Activated CD8-positive, alpha-beta T cell treated with anti-CD3 and anti-CD28 coated beads for 36 hours (primary cell): ENCODE data around the gene UNKL. TPM values are rescaled to one million over a fixed set of nuclear protein-coding genes. Genes with fewer than 3 reads are reported as not detected.
"Not testable (repeated sequence)": the region's sequence is repeated elsewhere in the genome, so short reads cannot be mapped to it uniquely, and the experiment has no call there.

Source experiments
- ATAC-seq: fragments of 200-7000 bp; cut with Tn5 transposase; one replicate; pipeline ENCODE4 v1.10.0; 2021; ENCODE audit warnings: mild to moderate bottlenecking, moderate library complexity
- CTCF ChIA-PET: fragments of 350-600 bp; sonication (Branson Sonifier 250); formaldehyde crosslinking; loops from one replicate; lab custom pipeline; 2021; ENCODE audit warnings: antibody characterized with exemption; lab: Charles Lee
- POLR2A ChIA-PET: fragments of 350-600 bp; sonication (Branson Sonifier 250); formaldehyde crosslinking; loops from one replicate; lab custom pipeline; 2021; ENCODE audit warnings: antibody characterized with exemption; lab: Charles Lee
- DNase-seq: peaks from one replicate; pipeline ENCODE4 v3.0.0-alpha.2; 2020
- H3K27ac Mint-ChIP-seq: one replicate; pipeline ENCODE4 v1.8.0; 2021; ENCODE audit warnings: mild to moderate bottlenecking, mixed read lengths
- H3K27me3 Mint-ChIP-seq: one replicate; pipeline ENCODE4 v1.8.0; 2021; ENCODE audit warnings: mixed read lengths
- H3K36me3 Mint-ChIP-seq: one replicate; pipeline ENCODE4 v1.8.0; 2021; ENCODE audit warnings: low read depth, mixed read lengths
- H3K4me1 Mint-ChIP-seq: one replicate; pipeline ENCODE4 v1.8.0; 2021; ENCODE audit warnings: low read depth, mixed read lengths
- H3K4me3 Mint-ChIP-seq: one replicate; pipeline ENCODE4 v1.8.0; 2021; ENCODE audit warnings: mild to moderate bottlenecking, moderate library complexity, mixed read lengths
- H3K9me3 Mint-ChIP-seq: one replicate; pipeline ENCODE4 v1.8.0; 2021; ENCODE audit warnings: mixed read lengths
- CTCF ChIP-seq: fragments of 200-600 bp; IDR thresholded peaks from one replicate; pipeline ENCODE4 v1.8.0; 2022; ENCODE audit warnings: antibody characterized with exemption, mild to moderate bottlenecking
- intact Hi-C: fragments of 100-400 bp; cut with micrococcal nuclease; formaldehyde crosslinking; loops from one replicate; pipeline ENCODE4 v1.10.0; 2022
- total RNA-seq, 2 experiments: library from RNA; stranded (reverse); gene quantifications; one replicate each; pipeline ENCODE4 v1.2.3, GENCODE V29; 2021

The UNKL gene
- total RNA-seq, 2 experiments from 2014 or later: 32.4 to 38.1 TPM

- Mint-ChIP-seq H3K36me3 (no peaks in the 10 kb centered on the region), H3K9me3 (no peaks in the 10 kb centered on the region), H3K4me3 (no peak overlapping the region), H3K27me3 (no peaks in the 10 kb centered on the region), H3K27ac (no peak overlapping the region), H3K4me1 (no peaks in the 10 kb centered on the region)
- no peak for DNase-seq
- intact Hi-C loops: no loop called here
- no peak for ATAC-seq
- TF ChIP-seq CTCF: no peak
- CTCF ChIA-PET: interaction anchor here (1.1 kb wide), 1 partner anchor 129 kb away, joined by 3 read pairs; no protein-coding TSS in a partner anchor
- POLR2A ChIA-PET: interaction anchor here (1.3 kb wide), 1 partner anchor 15 kb away, joined by 3 read pairs; no protein-coding TSS in a partner anchor
These were observed 29.0 kb upstream of the UNKL start for GRCh38 chr16:1443403-1443973.

GRCh38 chr16:1442697-1443096, 28.2 kb upstream of the UNKL start:
- Mint-ChIP-seq H3K4me3 (no peak overlapping the region), H3K36me3 (no peaks in the 10 kb centered on the region), H3K4me1 (no peaks in the 10 kb centered on the region), H3K27me3 (no peaks in the 10 kb centered on the region), H3K9me3 (no peaks in the 10 kb centered on the region), H3K27ac (no peak overlapping the region)
- DNase-seq (no peak), ATAC-seq (no peak)
- no peak for TF ChIP-seq CTCF
- intact Hi-C loops: no loop called here
- ChIA-PET POLR2A (no interaction called here), CTCF (no interaction called here)

- H3K4me3 Mint-ChIP-seq: no peak overlapping the region
- CTCF ChIA-PET: interaction anchor here (1.0 kb wide), 1 partner anchor 78 kb away, joined by 4 read pairs; no protein-coding TSS in a partner anchor
- DNase-seq: no peak
- TF ChIP-seq CTCF: no peak
- H3K9me3 Mint-ChIP-seq: no peaks in the 10 kb centered on the region
- ATAC-seq: no peak
- H3K27ac Mint-ChIP-seq: no peak overlapping the region
- no peaks in the 10 kb centered on the region for H3K36me3 Mint-ChIP-seq
- no peaks in the 10 kb centered on the region for H3K4me1 Mint-ChIP-seq
- POLR2A ChIA-PET: no interaction called here
- intact Hi-C loops: no loop called here
- no peaks in the 10 kb centered on the region for H3K27me3 Mint-ChIP-seq
These were observed 26.9 kb upstream of the UNKL start for GRCh38 chr16:1441391-1441829.

GRCh38 chr16:1439699-1440074, 25.2 kb upstream of the UNKL start:
- H3K27me3 Mint-ChIP-seq, intact Hi-C loops, H3K4me1 Mint-ChIP-seq, H3K9me3 Mint-ChIP-seq, H3K27ac Mint-ChIP-seq, ATAC-seq, H3K36me3 Mint-ChIP-seq, CTCF ChIA-PET, DNase-seq, H3K4me3 Mint-ChIP-seq: not testable (repeated sequence)
- POLR2A ChIA-PET: interaction anchor here (0.6 kb wide), 1 partner anchor 39 kb away, joined by 3 read pairs; no protein-coding TSS in a partner anchor

GRCh38 chr16:1439058-1439698, 24.7 kb upstream of the UNKL start:
- CTCF ChIA-PET: no interaction called here
- TF ChIP-seq CTCF: no peak
- DNase-seq (no peak), ATAC-seq (no peak)
- Mint-ChIP-seq H3K4me1 (no peaks in the 10 kb centered on the region), H3K27ac (no peak overlapping the region), H3K27me3 (no peaks in the 10 kb centered on the region), H3K4me3 (no peak overlapping the region), H3K9me3 (no peaks in the 10 kb centered on the region), H3K36me3 (no peaks in the 10 kb centered on the region)
- intact Hi-C loops: no loop called here
- POLR2A ChIA-PET: interaction anchor here (0.6 kb wide), 1 partner anchor 40 kb away, joined by 3 read pairs; no protein-coding TSS in a partner anchor
